Fibroblast of the conjunctiva (primary cell): ENCODE data around the gene ARHGEF11.

Source experiments
- DNase-seq: peaks from one replicate; pipeline ENCODE4 v3.0.0-alpha.2; 2010; ENCODE audit warnings: low read depth

The ARHGEF11 gene

GRCh38 chr1:156894001-156894400 is 151.5 kb downstream of the ARHGEF11 start:
- DNase-seq, result no peak

GRCh38 chr1:156893048-156893953 is 152.2 kb downstream of the ARHGEF11 start, which contains the start of gene PEAR1:
Gene PEAR1, plus strand, starts transcription at chr1:156893718. Its CDS starts 10,209 bp downstream, at chr1:156903927.
- no peak for DNase-seq

GRCh38 chr1:156892190-156893047 is 153.1 kb downstream of the ARHGEF11 start:
- peak; percentile 81 for DNase-seq

- peak; percentile 79 for DNase-seq
Observed at GRCh38 chr1:156889802-156890580, 155.6 kb downstream of the ARHGEF11 start.

GRCh38 chr1:156887734-156888133 is 157.8 kb downstream of the ARHGEF11 start:
- DNase-seq, result no peak

GRCh38 chr1:156887317-156887716 is 158.2 kb downstream of the ARHGEF11 start:
- no peak for DNase-seq

GRCh38 chr1:156886583-156887281 is 158.8 kb downstream of the ARHGEF11 start:
- no peak for DNase-seq

GRCh38 chr1:156885880-156886355 is 159.6 kb downstream of the ARHGEF11 start:
- no peak for DNase-seq

GRCh38 chr1:156885314-156885713 is 160.2 kb downstream of the ARHGEF11 start:
- no peak for DNase-seq
